CD4-positive, alpha-beta T cell treated with Interleukin-4 for 1 hour (primary cell): ENCODE measurements around the gene CROCC2.
A peak's percentile ranks its signal among the peaks of the same experiment; 100 is the strongest.

Experiments used
- DNase-seq, 2 donors: peaks; one replicate each; pipeline ENCODE4 v3.0.0-alpha.2; 2020 to 2022

The CROCC2 gene

DNA sequence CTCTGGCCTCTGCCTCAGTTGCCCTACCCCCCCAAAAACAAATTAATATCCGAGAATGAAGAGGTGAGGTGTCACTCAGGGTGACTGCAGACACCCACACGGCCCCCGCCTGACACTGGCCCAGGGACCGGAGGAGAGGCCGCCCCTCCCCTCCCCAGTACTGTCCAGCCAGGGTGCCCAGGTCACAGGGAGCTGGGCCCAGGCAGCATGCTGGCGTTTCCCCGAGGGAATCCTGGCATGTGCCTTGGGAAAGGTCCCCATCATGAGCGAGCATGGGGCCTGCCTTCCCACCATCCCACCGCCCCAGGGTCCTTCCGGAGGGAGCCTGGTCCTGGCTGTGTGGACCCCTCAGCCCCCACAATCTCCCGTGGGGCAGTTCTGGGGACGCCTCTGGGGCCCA is 13.2 kb upstream of the CROCC2 start:
- DNase-seq = no peak

GRCh38 chr2:240893363-240893844 is 12.7 kb upstream of the CROCC2 start:
- peak in 1 of 2 donors; percentile 8 for DNase-seq

DNA sequence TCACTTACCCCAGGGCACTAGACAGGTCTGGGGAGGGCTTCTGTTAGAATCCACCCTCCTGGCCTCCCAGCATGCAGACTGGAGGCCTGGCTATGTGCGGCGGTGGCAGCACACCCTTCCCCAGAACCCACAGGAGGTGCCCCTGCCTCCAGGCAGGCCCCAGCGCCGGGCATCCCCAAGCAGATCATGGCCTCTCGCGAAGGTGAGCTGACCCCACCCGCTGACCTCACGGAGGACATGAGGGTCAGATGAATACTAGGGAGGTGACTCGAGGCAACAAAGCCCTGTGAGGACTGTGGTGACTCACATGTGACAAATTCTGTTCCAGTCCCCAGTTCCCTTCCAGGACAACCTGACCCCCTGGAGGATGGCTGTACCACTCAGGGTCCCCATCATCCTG is 12.1 kb upstream of the CROCC2 start:
- DNase-seq = no peak

GRCh38 chr2:240894836-240895558 is 11.1 kb upstream of the CROCC2 start:
- DNase-seq = no peak

GRCh38 chr2:240895656-240896388 is 10.3 kb upstream of the CROCC2 start, which contains the start of gene MAB21L4:
Gene MAB21L4 (minus strand): TSS chr2:240896156. CDS start chr2:240895997, 159 bp downstream.
- no peak for DNase-seq

DNA sequence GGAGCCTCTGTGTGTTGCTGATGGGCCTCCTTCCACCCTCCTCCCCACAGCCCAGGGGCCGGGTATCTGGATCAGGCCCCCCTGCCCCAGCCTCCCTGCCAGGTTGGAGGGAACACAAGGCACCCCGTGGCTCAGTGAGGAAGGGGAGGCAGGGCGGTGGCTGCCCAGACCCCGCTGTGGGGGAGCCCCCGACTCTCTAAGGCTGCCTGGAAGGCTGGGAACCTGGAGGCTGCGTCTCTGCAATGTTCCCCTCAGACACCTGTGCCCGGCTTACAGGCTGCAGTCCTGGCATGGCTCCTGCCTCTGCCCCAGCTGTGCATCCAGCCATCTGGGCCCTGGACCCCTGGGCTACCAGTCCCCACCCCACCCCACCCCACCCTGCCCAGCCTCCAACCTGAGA is 9.7 kb upstream of the CROCC2 start:
- no peak for DNase-seq

- DNase-seq = no peak
These were observed 9.1 kb upstream of the CROCC2 start for GRCh38 chr2:240896871-240897692.

GRCh38 chr2:240898108-240898730 is 7.9 kb upstream of the CROCC2 start:
- DNase-seq = no peak

DNA sequence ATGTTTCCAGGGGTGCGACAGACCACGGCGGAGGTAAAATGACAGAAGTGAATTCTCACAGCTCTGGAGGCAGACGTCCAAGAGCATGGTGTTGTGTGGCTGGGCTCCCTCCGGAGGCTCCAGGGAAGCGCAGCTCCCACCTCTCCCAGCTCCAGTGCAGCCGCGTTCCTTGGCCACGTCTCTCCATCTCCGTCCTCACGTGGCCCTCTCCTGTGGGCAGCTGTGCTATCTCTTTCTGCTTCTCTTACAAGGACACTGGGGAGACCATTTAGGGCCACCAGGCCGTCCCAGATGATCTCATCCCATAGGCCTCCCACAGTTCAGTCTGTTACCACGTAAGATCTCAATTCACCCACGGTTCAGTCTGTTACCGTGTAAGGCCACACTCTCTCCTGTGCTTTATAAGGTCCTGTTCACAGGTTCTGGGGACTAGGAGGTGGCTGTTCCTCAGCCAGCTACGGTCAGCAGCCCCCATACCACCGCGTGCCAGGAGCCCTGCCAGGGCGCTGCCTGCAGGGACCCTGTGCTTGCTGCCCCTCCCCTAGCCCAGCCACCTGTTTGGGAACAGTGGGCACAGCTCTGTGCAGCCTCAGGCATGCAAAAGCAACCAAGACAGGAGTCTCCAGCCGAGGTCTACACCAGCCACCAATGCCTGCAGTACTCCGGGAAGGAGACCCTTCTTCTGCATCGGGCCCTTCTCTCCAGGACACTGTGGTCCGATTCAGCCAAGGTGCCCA is 7.2 kb upstream of the CROCC2 start:
- DNase-seq = no peak

GRCh38 chr2:240899468-240899865 is 6.7 kb upstream of the CROCC2 start:
- DNase-seq = no peak

GRCh38 chr2:240900141-240900860 is 5.8 kb upstream of the CROCC2 start:
- no peak for DNase-seq

DNA sequence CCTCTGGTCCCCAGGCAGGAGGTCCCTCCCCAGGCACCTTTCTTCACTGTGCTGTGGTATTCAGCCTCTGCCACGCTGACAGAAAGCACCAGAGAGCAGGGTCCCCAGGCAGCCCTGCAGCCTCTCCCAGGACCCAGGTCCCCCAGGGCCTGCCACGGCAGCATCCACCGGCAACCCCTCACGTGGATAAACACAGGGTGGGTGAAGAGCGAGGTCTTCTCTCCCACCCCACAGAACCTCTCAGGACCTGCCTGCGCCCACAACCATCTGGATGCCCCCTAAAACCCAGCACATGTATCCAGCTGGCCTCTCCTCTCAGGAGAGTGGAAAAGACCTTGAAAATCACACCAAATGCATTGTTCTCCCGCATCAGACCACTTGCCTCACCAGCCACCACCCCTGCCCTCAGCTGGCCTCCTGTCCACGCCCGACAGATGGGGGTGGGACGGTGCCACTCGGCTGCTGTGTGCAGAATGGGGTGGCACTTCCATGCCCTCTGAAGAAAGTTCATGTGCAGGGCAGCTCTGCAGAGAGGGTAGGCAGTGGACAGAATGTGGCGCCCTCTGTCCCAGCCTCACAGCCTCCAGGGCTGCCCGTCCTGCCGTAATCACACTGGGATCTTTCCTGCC is 4.0 kb upstream of the CROCC2 start:
- no peak for DNase-seq

DNA sequence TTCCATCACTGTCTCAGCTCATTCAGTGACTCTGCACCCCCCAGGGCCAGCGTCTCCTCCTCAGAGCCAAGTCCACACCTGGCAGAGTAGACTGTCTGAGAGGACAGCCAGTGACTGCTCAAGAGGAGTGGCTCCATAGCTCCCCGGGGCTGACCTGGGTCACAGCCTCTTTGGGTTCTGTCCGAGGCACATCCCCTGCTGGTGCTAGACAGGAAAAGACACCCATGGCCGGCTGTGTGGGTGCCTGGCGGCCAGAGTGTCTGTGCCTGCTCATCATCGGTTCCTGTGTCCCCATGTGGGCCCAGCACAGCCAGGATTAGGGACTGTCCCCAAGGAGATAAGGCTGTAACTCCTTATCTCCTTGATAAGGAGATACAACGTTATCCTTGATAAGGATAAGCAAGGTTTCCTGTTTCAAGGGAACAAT is 3.5 kb upstream of the CROCC2 start:
- no peak for DNase-seq

GRCh38 chr2:240903191-240904060 is 2.7 kb upstream of the CROCC2 start:
- no peak for DNase-seq

DNA sequence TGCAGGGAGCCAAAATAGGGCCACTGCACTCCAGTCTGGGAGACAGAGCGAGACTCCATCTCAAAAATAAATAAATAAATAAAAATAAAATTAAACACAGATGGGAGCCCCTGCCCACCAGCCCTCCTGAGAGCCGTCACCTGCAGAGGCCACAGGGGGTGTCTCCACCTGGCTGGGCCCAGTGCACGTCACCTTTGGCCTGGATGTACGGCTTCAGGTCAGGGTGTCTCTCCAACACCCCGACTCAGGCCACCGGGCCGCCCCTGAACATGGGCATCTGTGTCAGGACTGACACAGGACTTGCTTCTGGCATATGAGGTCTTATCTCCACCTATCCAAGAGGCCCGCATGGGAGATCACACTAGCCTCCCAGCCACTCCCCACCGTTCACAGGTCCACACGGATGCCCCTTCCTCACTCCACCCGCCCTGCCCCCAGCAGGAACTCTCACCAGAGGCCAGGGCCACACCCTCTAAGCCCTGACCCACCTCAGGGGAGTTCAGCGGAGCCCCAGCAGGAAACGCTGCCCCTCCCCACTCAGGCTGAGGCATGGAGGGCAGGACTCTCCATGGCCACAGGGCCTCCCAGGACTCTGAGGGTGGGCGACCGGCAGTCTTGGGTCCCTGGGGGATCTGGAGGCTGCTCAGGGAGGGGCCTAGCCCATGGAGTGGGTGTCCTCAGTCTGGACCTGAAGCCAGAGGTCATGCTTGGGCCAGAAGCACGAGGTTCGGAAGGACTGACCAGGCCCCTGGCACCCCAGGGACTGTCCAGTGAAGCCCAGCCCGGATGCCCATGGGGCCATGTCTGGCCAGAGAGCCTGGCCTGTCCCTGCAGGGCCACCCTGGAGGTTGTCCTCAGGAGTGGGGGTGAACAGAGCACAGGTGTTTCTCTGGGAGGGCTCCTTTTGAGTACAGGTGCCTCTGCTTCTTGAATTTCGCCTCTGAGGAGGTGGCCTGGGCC is 1.6 kb upstream of the CROCC2 start:
- DNase-seq = no peak

DNA sequence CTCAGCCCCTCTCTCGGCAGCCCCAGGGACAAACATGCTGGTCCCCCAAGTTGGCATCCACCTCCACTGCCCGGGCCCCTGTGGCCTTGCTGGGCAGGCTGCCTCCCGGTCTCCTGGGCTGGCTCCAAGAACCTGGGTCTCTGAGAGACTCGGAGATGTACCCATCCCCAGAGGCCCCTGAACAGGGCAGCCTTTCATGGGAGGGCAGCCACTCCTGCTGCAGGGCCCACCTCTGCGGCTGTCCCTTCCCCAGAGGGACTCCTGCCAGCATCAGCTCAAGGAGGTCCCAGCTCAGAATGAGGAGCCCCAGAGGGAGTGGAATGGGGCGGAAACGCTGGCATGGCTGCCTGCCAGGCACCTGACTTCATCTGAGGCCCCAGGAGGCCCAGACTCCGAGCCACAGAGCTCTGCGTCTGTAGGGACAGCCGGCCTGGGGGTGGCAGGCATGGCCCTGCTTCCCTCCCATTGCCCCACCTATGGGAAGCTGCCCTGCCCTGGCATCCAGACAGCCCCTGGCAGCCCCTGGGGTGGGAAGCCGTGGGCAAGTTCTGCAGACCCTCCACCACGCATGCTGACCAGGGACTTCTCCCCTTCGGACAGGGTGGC is 857 bp upstream of the CROCC2 start:
- DNase-seq = no peak

GRCh38 chr2:240906911-240907590 is 915 bp downstream of the CROCC2 start:
- no peak for DNase-seq
